Ovary (tissue), 9 donors: Measurements from ENCODE around the gene FAM3B. TPM values are rescaled to one million over a fixed set of nuclear protein-coding genes. Genes with fewer than 3 reads are reported as not detected.

ENCODE experiments used
- DNase-seq, 5 donors: peaks; one replicate each; pipeline ENCODE4 v3.0.0-alpha.2; 2019 to 2020
- H3K27ac ChIP-seq, 2 donors: fragments of 200-600 bp; one replicate each; pipeline versions ENCODE4 v1.5.1 to v1.8.0; 2019 to 2022
- H3K27me3 ChIP-seq: fragments of 200-600 bp; one replicate; pipeline ENCODE4 v1.8.0; 2022
- H3K36me3 ChIP-seq: fragments of 200-600 bp; sonication (generic); one replicate; pipeline ENCODE4 v1.5.1; 2019
- H3K4me1 ChIP-seq: one replicate; pipeline ENCODE4 v1.8.1; 2013; ENCODE audit warnings: mild to moderate bottlenecking, moderate library complexity; ENCODE audit not compliant: insufficient read depth
- H3K4me3 ChIP-seq: fragments of 200-600 bp; sonication (generic); one replicate; pipeline ENCODE4 v1.5.1; 2017
- H3K9me3 ChIP-seq, 2 donors: fragments of 200-600 bp in 1 of 2; sonication (generic) in 1 of 2; one replicate each; pipeline versions ENCODE4 v1.5.1 to v1.8.1; 2013 to 2019; ENCODE audit warnings: mild to moderate bottlenecking in 1 of 2, moderate library complexity in 1 of 2
- EP300 ChIP-seq: sonication (generic); formaldehyde crosslinking; IDR thresholded peaks from one replicate; pipeline ENCODE4 v1.6.1; 2017; ENCODE audit warnings: antibody characterized with exemption
- POLR2A ChIP-seq: fragments of 450-650 bp; IDR thresholded peaks from one replicate; pipeline ENCODE4 v1.6.1; 2017; ENCODE audit warnings: antibody characterized with exemption, mild to moderate bottlenecking, moderate library complexity
- WGBS, 3 donors: extraction: QIAGEN DNeasy Blood & Tissue Kit in 1 of 3; methylation state at CpG; one replicate each; pipeline versions ENCODE4 v1.1.5 to v1.1.7; 2013 to 2017; 5-methylcytosine and 5-hydroxymethylcytosine counted together
- intact Hi-C, 4 donors: fragments of 100-400 bp; cut with DNase I; formaldehyde crosslinking; loops; one replicate each; pipeline versions ENCODE4 v1.11.0 to v1.15.1; 2022 to 2023
- polyA plus RNA-seq, 2 donors: library from polyadenylated mRNA; stranded (reverse); fragments of 200-250 nt in 1 of 2; fragments of 350-450 nt in 1 of 2; fragmentation: Illumina TruSeq in 1 of 2; extraction: RNeasy Lipid Tissue Mini Kit (QIAGEN cat#74804) in 1 of 2; gene quantifications; one replicate each; pipeline ENCODE4 v1.2.3, GENCODE V29; 2013 to 2014
- total RNA-seq, 7 donors: library from RNA; depleted of rRNA in 2 of 7; stranded (reverse); fragments of >200 nt in 2 of 7; fragmentation: NEBNext Ultra II Directional in 3 of 7; extraction: Animal tissue kit (Norgen Biotek cat#: 25700) in 3 of 7; gene quantifications; one replicate each; pipeline versions ENCODE4 v1.1.0 to v1.2.4, GENCODE V29; 2016 to 2023
- TF ChIP-seq, protein P1 (sequence below), 3 donors: fragments of 450-650 bp in 2 of 3; fragments of 200-600 bp in 1 of 3; IDR thresholded peaks; one replicate each; pipeline versions ENCODE4 v1.5.1 to v1.8.0; 2016 to 2022; ENCODE audit warnings: antibody characterized with exemption in 3 of 3, mild to moderate bottlenecking in 1 of 3
- donor health status: DM: no; HTN: no; CAD: no; lungs with moderate emphysema.
- donor health status: DM: no; HTN: no; CAD: no.
- donor health status: Bipolar disorder and iron deficiency.
- donor health status: DM: yes; HTN: yes; CAD: no.
- donor health status: DM: no; HTN: no; CAD: no.
- donor health status: DM: yes; HTN: yes; CAD: no.

The FAM3B gene
- total and polyA plus RNA-seq, 9 donors, result 0.10 to 7.7 (median 1.0) TPM; not detected in 2

- DNase-seq, result no peak
- intact Hi-C loops, result no loop called here
- Histone ChIP-seq H3K4me3 (no peak overlapping the region), H3K27ac (no peak overlapping the region), H3K27me3 (no peaks in the 10 kb centered on the region), H3K9me3 (no peaks in the 10 kb centered on the region), H3K36me3 (no peaks in the 10 kb centered on the region), H3K4me1 (no peaks in the 10 kb centered on the region)
- no peak for TF ChIP-seq EP300
- TF ChIP-seq, protein P1, sequence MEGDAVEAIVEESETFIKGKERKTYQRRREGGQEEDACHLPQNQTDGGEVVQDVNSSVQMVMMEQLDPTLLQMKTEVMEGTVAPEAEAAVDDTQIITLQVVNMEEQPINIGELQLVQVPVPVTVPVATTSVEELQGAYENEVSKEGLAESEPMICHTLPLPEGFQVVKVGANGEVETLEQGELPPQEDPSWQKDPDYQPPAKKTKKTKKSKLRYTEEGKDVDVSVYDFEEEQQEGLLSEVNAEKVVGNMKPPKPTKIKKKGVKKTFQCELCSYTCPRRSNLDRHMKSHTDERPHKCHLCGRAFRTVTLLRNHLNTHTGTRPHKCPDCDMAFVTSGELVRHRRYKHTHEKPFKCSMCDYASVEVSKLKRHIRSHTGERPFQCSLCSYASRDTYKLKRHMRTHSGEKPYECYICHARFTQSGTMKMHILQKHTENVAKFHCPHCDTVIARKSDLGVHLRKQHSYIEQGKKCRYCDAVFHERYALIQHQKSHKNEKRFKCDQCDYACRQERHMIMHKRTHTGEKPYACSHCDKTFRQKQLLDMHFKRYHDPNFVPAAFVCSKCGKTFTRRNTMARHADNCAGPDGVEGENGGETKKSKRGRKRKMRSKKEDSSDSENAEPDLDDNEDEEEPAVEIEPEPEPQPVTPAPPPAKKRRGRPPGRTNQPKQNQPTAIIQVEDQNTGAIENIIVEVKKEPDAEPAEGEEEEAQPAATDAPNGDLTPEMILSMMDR (IDR thresholded peaks at IDR 0.05), result no peak
- TF ChIP-seq POLR2A, result no peak
- 44 to 59% (median 57%) methylated on average over 13 of the region's 13 CpGs for WGBS, 3 donors
These were observed 29.5 kb downstream of the FAM3B start for GRCh38 chr21:41345934-41346685.

DNA sequence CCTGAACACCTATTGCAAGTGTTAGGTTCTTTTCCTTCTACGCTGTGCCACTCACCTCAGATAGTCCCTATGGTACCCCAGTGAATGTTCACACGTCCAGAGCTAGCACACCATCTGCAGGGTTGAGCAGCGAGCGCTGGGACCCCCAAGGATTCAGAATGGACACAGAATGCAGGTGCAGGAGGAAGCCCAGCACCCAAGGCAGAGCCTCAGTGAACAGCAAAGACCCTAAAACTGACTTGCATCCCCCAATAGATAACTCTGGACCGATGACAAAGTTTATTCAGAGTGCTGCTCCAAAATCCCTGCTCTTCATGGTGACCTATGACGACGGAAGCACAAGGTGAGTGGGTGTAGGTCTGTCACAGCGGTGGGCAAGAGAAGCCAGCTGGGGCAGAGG lies 30.2 kb downstream of the FAM3B start:
- no peak for DNase-seq
- Histone ChIP-seq H3K27me3 (no peaks in the 10 kb centered on the region), H3K27ac (no peak overlapping the region), H3K4me3 (no peak overlapping the region), H3K4me1 (no peaks in the 10 kb centered on the region), H3K36me3 (no peaks in the 10 kb centered on the region), H3K9me3 (no peaks in the 10 kb centered on the region)
- TF ChIP-seq, protein P1 (IDR thresholded peaks at IDR 0.05), result no peak
- TF ChIP-seq POLR2A, result no peak
- TF ChIP-seq EP300, result no peak
- intact Hi-C loops, result no loop called here
- WGBS, 3 donors, result 84 to 90% (median 87%) methylated on average over 8 of the region's 8 CpGs

DNA sequence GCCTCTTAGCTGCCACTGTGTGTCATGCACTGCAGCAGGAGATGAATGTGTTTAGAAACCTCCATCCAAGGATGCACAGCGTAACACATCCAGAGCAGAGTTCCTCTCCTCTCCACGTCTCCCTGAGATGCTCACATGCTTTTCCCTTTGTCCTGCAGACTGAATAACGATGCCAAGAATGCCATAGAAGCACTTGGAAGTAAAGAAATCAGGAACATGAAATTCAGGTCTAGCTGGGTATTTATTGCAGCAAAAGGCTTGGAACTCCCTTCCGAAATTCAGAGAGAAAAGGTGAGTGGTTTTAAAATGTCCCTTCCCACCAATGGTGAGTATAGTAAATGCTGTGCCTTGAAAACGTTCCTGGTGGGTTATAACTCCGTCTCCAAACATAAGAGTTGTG lies 31.8 kb downstream of the FAM3B start:
- H3K9me3 ChIP-seq, result no peaks in the 10 kb centered on the region
- no peaks in the 10 kb centered on the region for H3K27me3 ChIP-seq
- no peak for DNase-seq
- 67 to 78% (median 73%) methylated on average over 6 of the region's 6 CpGs for WGBS, 3 donors
- no peak for TF ChIP-seq EP300
- no peak for TF ChIP-seq POLR2A
- TF ChIP-seq, protein P1 (IDR thresholded peaks at IDR 0.05), result no peak
- intact Hi-C loops, result no loop called here
- H3K4me1 ChIP-seq, result no peaks in the 10 kb centered on the region
- H3K4me3 ChIP-seq, result no peak overlapping the region
- no peaks in the 10 kb centered on the region for H3K36me3 ChIP-seq
- H3K27ac ChIP-seq, result no peak overlapping the region

DNA sequence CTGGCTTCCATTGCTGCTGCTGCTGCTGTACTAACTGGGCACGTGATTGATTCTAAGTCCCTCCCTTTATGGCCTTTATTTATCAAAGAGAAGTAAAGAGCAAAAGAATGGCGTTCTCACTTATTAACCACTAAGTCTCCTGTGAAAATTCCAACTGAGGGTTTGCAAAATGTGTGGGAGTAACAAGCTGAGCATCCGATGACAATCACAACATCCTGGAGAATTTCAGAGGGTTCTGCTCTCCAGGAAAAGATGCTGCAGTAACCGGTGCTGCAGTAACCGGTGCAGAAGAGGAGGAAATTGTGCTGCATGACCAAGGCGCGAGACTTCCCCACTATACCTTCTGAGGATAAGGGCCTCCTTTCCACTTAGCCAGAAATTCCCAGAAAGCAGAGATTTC lies 32.5 kb downstream of the FAM3B start:
- H3K27ac ChIP-seq, result no peak overlapping the region
- TF ChIP-seq, protein P1 (IDR thresholded peaks at IDR 0.05), result no peak
- TF ChIP-seq EP300 (no peak), POLR2A (no peak)
- no peaks in the 10 kb centered on the region for H3K4me1 ChIP-seq
- H3K36me3 ChIP-seq, result no peaks in the 10 kb centered on the region
- no peaks in the 10 kb centered on the region for H3K9me3 ChIP-seq
- H3K27me3 ChIP-seq, result no peaks in the 10 kb centered on the region
- intact Hi-C loops, result no loop called here
- 39 to 48% (median 45%) methylated on average over 7 of the region's 7 CpGs for WGBS, 3 donors
- H3K4me3 ChIP-seq, result no peak overlapping the region
- DNase-seq, result no peak
